ENCODE results near the gene S100A3. TPM values are rescaled to one million over a fixed set of nuclear protein-coding genes. Genes with fewer than 3 reads are reported as not detected.

Gene S100A3
- total and polyA plus RNA-seq, 2 of the 8 experiments (the other 6 are each of a cell fraction or from before 2014, with no cell fraction given), result 0.26 to 0.47 TPM

DNA sequence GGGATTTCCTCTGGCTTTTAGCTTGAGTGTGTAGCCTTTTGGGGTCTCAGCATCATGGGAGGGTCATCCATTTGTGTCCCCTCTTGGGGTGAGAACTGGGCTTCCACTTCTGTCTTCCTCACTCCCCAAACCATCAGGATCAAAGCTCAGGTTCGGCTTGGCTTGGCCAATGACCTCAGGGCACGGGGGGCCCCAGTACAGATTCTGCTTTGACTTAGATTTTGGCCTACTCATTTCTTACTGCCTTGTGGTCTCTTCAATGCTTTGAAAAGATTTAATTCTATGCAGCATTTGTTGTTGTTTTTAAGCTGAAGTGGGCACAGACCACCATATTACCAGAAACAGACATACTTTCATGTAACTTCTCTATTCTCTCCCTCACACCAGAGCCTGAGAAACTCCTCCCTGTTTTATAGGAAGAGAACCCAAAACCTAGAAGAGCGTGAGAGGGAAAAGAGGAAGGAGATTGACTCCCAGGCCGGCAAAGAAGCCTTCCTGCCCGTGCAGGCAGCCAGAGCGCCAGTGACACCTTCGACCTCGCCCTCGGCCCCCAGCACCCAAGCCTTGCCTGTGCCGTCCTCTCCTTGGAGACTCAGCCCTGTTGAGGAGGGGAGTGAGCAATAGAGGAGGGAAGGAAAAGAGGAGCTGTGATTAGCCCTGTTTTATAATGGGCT, 1.9 kb upstream of the S100A3 start (continued):
- TF ChIP-seq, protein P1, sequence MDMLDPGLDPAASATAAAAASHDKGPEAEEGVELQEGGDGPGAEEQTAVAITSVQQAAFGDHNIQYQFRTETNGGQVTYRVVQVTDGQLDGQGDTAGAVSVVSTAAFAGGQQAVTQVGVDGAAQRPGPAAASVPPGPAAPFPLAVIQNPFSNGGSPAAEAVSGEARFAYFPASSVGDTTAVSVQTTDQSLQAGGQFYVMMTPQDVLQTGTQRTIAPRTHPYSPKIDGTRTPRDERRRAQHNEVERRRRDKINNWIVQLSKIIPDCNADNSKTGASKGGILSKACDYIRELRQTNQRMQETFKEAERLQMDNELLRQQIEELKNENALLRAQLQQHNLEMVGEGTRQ (IDR thresholded peaks at IDR 0.05; ENCODE audit: low read length), result no peak
- no peak for TF ChIP-seq SP2 (IDR thresholded peaks at IDR 0.05; ENCODE audit: low read length)
- no peak for TF ChIP-seq TEAD4 (IDR thresholded peaks at IDR 0.05; ENCODE audit: low read depth, low read length)
- no peak for TF ChIP-seq RFX5 (IDR thresholded peaks at IDR 0.05; ENCODE audit: borderline replicate concordance, low read depth, low read length)
- TF ChIP-seq EGR1 (IDR thresholded peaks at IDR 0.05; ENCODE audit: borderline replicate concordance, low read depth, low read length), result no peak
- no peak for TF ChIP-seq FOSL1 (IDR thresholded peaks at IDR 0.05; ENCODE audit: insufficient read depth, low read depth, low read length)

Measured in H1 (cell line).